Liver (tissue), 9 donors: ENCODE data around the gene AK1. TPM values are rescaled to one million over a fixed set of nuclear protein-coding genes. Genes with fewer than 3 reads are reported as not detected.
A peak's percentile ranks its signal among the peaks of the same experiment; 100 is the strongest.

Source experiments
- DNase-seq: peaks from one replicate; pipeline ENCODE4 v3.0.0-alpha.2; 2017; ENCODE audit warnings: low spot score
- H3K27ac ChIP-seq, 2 donors: one replicate each; pipeline ENCODE4 v1.7.0; 2013; ENCODE audit warnings: inconsistent platforms in 2 of 2, low read length in 2 of 2, control low read depth in 1 of 2, low read depth in 1 of 2, mild to moderate bottlenecking in 1 of 2
- H3K27me3 ChIP-seq, 4 donors: one replicate each; pipeline versions ENCODE4 v1.6.1 to v1.7.0; 2013; ENCODE audit warnings: low read length in 3 of 4, inconsistent platforms in 1 of 4, mild to moderate bottlenecking in 1 of 4, moderate library complexity in 1 of 4; ENCODE audit not compliant: control insufficient read depth in 4 of 4, insufficient read depth in 4 of 4
- H3K36me3 ChIP-seq, 4 donors: one replicate each; pipeline versions ENCODE4 v1.6.1 to v1.7.0; 2013; ENCODE audit warnings: low read length in 3 of 4, mild to moderate bottlenecking in 3 of 4, low read depth in 1 of 4, moderate library complexity in 1 of 4; ENCODE audit not compliant: control insufficient read depth in 4 of 4, insufficient read depth in 3 of 4
- H3K4me1 ChIP-seq, 4 donors: one replicate each; pipeline versions ENCODE4 v1.6.1 to v1.7.0; 2013; ENCODE audit warnings: low read length in 3 of 4, mild to moderate bottlenecking in 3 of 4, moderate library complexity in 1 of 4; ENCODE audit not compliant: control insufficient read depth in 4 of 4, insufficient read depth in 4 of 4
- H3K4me3 ChIP-seq, 3 donors: one replicate each; pipeline versions ENCODE4 v1.6.1 to v1.7.0; 2013; ENCODE audit warnings: low read length in 3 of 3, control low read depth in 1 of 3, low read depth in 1 of 3, mild to moderate bottlenecking in 1 of 3
- H3K9ac ChIP-seq, 2 donors: one replicate each; pipeline ENCODE4 v1.7.0; 2013; ENCODE audit warnings: low read length in 2 of 2, mild to moderate bottlenecking in 2 of 2, moderate library complexity in 2 of 2, control low read depth in 1 of 2, low read depth in 1 of 2
- H3K9me3 ChIP-seq, 4 donors: one replicate each; pipeline versions ENCODE4 v1.6.1 to v1.7.0; 2013; ENCODE audit warnings: low read length in 3 of 4; ENCODE audit not compliant: control insufficient read depth in 4 of 4
- EGR1 ChIP-seq, 2 donors: IDR thresholded peaks; 2 replicates each; pipeline ENCODE4 v1.6.1; 2016 to 2018; ENCODE audit warnings: antibody characterized with exemption in 2 of 2, low read depth in 2 of 2
- FOXA1 ChIP-seq: IDR thresholded peaks from 2 replicates; pipeline ENCODE4 v1.6.1; 2016; ENCODE audit warnings: antibody characterized with exemption
- FOXA2 ChIP-seq: IDR thresholded peaks from 2 replicates; pipeline ENCODE4 v1.6.1; 2016; ENCODE audit warnings: antibody characterized with exemption
- GABPA ChIP-seq, 2 donors: IDR thresholded peaks in 1 of 2; conservative IDR thresholded peaks in 1 of 2; 2 replicates each; pipeline ENCODE4 v1.6.1; 2016; ENCODE audit warnings: antibody characterized with exemption in 2 of 2, mild to moderate bottlenecking in 1 of 2, moderate library complexity in 1 of 2
- HNF4G ChIP-seq: IDR thresholded peaks from 2 replicates; pipeline ENCODE4 v1.6.1; 2016; ENCODE audit warnings: antibody characterized with exemption
- JUND ChIP-seq, 2 donors: IDR thresholded peaks; 2 replicates each; pipeline ENCODE4 v1.6.1; 2016; ENCODE audit warnings: antibody characterized with exemption in 2 of 2
- MAX ChIP-seq: IDR thresholded peaks from 2 replicates; pipeline ENCODE4 v1.6.1; 2016; ENCODE audit warnings: antibody characterized with exemption
- NR2F2 ChIP-seq: IDR thresholded peaks from 2 replicates; pipeline ENCODE4 v1.6.1; 2016; ENCODE audit warnings: antibody characterized with exemption
- RAD21 ChIP-seq, 2 donors: IDR thresholded peaks; 2 replicates each; pipeline ENCODE4 v1.6.1; 2016; ENCODE audit warnings: antibody characterized with exemption in 2 of 2, mild to moderate bottlenecking in 2 of 2
- REST ChIP-seq: IDR thresholded peaks from 2 replicates; pipeline ENCODE4 v1.6.1; 2016; ENCODE audit warnings: antibody characterized with exemption, mild to moderate bottlenecking
- RXRA ChIP-seq, 2 donors: IDR thresholded peaks; 2 replicates each; pipeline ENCODE4 v1.6.1; 2017 to 2018; ENCODE audit warnings: antibody characterized with exemption in 2 of 2, mild to moderate bottlenecking in 1 of 2
- SP1 ChIP-seq: IDR thresholded peaks from 2 replicates; pipeline ENCODE4 v1.6.1; 2018; ENCODE audit warnings: antibody characterized with exemption, mild to moderate bottlenecking
- TAF1 ChIP-seq: conservative IDR thresholded peaks from 2 replicates; pipeline ENCODE4 v1.6.1; 2016; ENCODE audit warnings: antibody characterized with exemption, mild to moderate bottlenecking
- YY1 ChIP-seq: IDR thresholded peaks from 2 replicates; pipeline ENCODE4 v1.6.1; 2016; ENCODE audit warnings: antibody characterized with exemption, mild to moderate bottlenecking
- WGBS: extraction: QIAGEN DNeasy Blood & Tissue Kit; methylation state at CpG from one replicate; pipeline ENCODE4 v1.1.7; 2013; 5-methylcytosine and 5-hydroxymethylcytosine counted together
- polyA plus RNA-seq, 2 donors: library from polyadenylated mRNA; stranded (reverse) in 1 of 2; unstranded in 1 of 2; fragments of 200-250 nt in 1 of 2; fragments of >200 nt in 1 of 2; fragmentation: Nextera tagmentation in 1 of 2; extraction: Ambion mirVana in 1 of 2; gene quantifications; one replicate each; pipeline versions ENCODE4 v1.2.1 to v1.2.3, GENCODE V29; 2013 to 2015
- total RNA-seq, 2 donors: library from RNA; depleted of rRNA; stranded (reverse); fragments of >200 nt; gene quantifications; one replicate each; pipeline ENCODE4 v1.2.3, GENCODE V29; 2014
- TF ChIP-seq, protein P1 (sequence below): fragments of 150-350 bp; IDR thresholded peaks from 2 replicates; pipeline ENCODE4 v1.5.1; 2017; ENCODE audit warnings: improper control_type of control experiment, low read depth, low read length; ENCODE audit not compliant: missing input control
- TF ChIP-seq, protein P2 (sequence below): IDR thresholded peaks from 2 replicates; pipeline ENCODE4 v1.6.1; 2016; ENCODE audit warnings: antibody characterized with exemption
- TF ChIP-seq, protein P3 (sequence below): IDR thresholded peaks from 2 replicates; pipeline ENCODE4 v1.6.1; 2016; ENCODE audit warnings: antibody characterized with exemption
- donor health status: healthy.
- donor health status: healthy.
- donor health status: healthy.
- donor health status: healthy.
- donor health status: healthy.

AK1 gene
- total and polyA plus RNA-seq, 4 donors = 10.6 to 78.3 (median 29.6) TPM

DNA sequence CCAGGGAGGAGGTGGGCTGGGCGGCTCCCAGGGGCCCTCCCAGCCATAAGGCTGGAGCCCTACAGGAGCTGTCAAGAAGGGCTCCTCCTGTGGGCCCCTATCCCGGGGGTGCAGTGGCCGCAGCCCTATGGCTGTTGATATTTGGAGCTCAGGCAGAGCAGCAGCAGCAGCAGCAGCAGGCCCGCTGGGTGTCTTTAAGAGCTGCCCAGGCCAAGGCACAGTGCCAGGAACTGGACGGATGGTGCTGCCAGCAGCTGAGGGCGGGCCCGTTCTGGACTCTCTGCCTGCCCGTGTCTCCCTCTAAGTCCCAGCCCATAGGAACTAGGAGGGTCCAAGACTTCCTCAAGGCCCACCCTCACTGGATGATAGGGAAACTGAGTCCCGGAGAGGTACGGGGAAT, 3.6 kb downstream of the AK1 start:
- Histone ChIP-seq H3K27ac (no peak overlapping the region), H3K4me3 (no peak overlapping the region), H3K4me1 (peaks cover 13 to 37% (median 24%) of the 10 kb centered on the region in 4 donors), H3K27me3 (no peaks in the 10 kb centered on the region), H3K9ac (no peak overlapping the region), H3K9me3 (no peaks in the 10 kb centered on the region), H3K36me3 (peaks cover 0 to 3% (median under 1%) of the 10 kb centered on the region in 4 donors)
- WGBS = 42% methylated on average over 10 of the region's 10 CpGs
- TF ChIP-seq RAD21 (IDR thresholded peaks at IDR 0.05) = peak in 1 of 2 donors; percentile 23
- no peak for TF ChIP-seq RXRA (IDR thresholded peaks at IDR 0.05)
- TF ChIP-seq EGR1 (IDR thresholded peaks at IDR 0.05; ENCODE audit: low read depth in 2 of 2) = no peak
- TF ChIP-seq MAX = no peak
- no peak for DNase-seq

GRCh38 chr9:127873223-127873691, 4.2 kb downstream of the AK1 start:
- Histone ChIP-seq H3K9me3 (no peaks in the 10 kb centered on the region), H3K4me3 (no peak overlapping the region), H3K27ac (no peak overlapping the region), H3K4me1 (peaks cover 13 to 36% (median 24%) of the 10 kb centered on the region in 4 donors), H3K9ac (no peak overlapping the region), H3K36me3 (peaks cover 0 to 3% (median under 1%) of the 10 kb centered on the region in 4 donors), H3K27me3 (no peaks in the 10 kb centered on the region)
- TF ChIP-seq, protein P1, sequence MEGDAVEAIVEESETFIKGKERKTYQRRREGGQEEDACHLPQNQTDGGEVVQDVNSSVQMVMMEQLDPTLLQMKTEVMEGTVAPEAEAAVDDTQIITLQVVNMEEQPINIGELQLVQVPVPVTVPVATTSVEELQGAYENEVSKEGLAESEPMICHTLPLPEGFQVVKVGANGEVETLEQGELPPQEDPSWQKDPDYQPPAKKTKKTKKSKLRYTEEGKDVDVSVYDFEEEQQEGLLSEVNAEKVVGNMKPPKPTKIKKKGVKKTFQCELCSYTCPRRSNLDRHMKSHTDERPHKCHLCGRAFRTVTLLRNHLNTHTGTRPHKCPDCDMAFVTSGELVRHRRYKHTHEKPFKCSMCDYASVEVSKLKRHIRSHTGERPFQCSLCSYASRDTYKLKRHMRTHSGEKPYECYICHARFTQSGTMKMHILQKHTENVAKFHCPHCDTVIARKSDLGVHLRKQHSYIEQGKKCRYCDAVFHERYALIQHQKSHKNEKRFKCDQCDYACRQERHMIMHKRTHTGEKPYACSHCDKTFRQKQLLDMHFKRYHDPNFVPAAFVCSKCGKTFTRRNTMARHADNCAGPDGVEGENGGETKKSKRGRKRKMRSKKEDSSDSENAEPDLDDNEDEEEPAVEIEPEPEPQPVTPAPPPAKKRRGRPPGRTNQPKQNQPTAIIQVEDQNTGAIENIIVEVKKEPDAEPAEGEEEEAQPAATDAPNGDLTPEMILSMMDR = no peak
- TF ChIP-seq RAD21 (IDR thresholded peaks at IDR 0.05) = no peak
- TF ChIP-seq FOXA2 = no peak
- no peak for TF ChIP-seq JUND (IDR thresholded peaks at IDR 0.05)
- TF ChIP-seq GABPA (IDR thresholded peaks at IDR 0.05 in 1 of 2, conservative IDR thresholded peaks at IDR 0.05 in 1 of 2) = no peak
- TF ChIP-seq RXRA (IDR thresholded peaks at IDR 0.05) = no peak
- TF ChIP-seq NR2F2 = no peak
- no peak for TF ChIP-seq TAF1
- TF ChIP-seq, protein P2, sequence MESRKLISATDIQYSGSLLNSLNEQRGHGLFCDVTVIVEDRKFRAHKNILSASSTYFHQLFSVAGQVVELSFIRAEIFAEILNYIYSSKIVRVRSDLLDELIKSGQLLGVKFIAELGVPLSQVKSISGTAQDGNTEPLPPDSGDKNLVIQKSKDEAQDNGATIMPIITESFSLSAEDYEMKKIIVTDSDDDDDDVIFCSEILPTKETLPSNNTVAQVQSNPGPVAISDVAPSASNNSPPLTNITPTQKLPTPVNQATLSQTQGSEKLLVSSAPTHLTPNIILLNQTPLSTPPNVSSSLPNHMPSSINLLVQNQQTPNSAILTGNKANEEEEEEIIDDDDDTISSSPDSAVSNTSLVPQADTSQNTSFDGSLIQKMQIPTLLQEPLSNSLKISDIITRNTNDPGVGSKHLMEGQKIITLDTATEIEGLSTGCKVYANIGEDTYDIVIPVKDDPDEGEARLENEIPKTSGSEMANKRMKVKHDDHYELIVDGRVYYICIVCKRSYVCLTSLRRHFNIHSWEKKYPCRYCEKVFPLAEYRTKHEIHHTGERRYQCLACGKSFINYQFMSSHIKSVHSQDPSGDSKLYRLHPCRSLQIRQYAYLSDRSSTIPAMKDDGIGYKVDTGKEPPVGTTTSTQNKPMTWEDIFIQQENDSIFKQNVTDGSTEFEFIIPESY = no peak
- no peak for TF ChIP-seq YY1
- TF ChIP-seq EGR1 (IDR thresholded peaks at IDR 0.05; ENCODE audit: low read depth in 2 of 2) = no peak
- no peak for TF ChIP-seq FOXA1
- no peak for TF ChIP-seq MAX
- TF ChIP-seq REST = no peak
- TF ChIP-seq HNF4G = no peak
- no peak for TF ChIP-seq SP1
- TF ChIP-seq, protein P3, sequence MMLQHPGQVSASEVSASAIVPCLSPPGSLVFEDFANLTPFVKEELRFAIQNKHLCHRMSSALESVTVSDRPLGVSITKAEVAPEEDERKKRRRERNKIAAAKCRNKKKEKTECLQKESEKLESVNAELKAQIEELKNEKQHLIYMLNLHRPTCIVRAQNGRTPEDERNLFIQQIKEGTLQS = no peak
- no peak for DNase-seq
- WGBS = 87% methylated on average over 19 of the region's 19 CpGs
